GM23338 (cell line): Measurements from ENCODE around the gene LYL1. TPM values are rescaled to one million over a fixed set of nuclear protein-coding genes. Genes with fewer than 3 reads are reported as not detected.

Source experiments
- ATAC-seq: fragments of 200-7000 bp; cut with Tn5 transposase; 3 replicates; pipeline ENCODE4 v1.9.1; 2020
- DNase-seq: peaks from one replicate; pipeline ENCODE4 v3.0.0-alpha.2; 2015; ENCODE audit warnings: low spot score
- H2AFZ ChIP-seq: fragments of 200-600 bp; sonication (generic); 2 replicates; pipeline ENCODE4 v1.8.0; 2016; ENCODE audit warnings: antibody characterized with exemption, mild to moderate bottlenecking, moderate library complexity
- H3F3A ChIP-seq: fragments of 200-600 bp; sonication (generic); replicated peaks from 2 replicates; pipeline ENCODE4 v1.8.0; 2017; ENCODE audit warnings: antibody characterized with exemption, mixed run types, low read depth
- H3K27ac ChIP-seq: fragments of 200-600 bp; sonication (generic); 2 replicates; pipeline ENCODE4 v1.6.1; 2016; ENCODE audit warnings: low read depth
- H3K27me3 ChIP-seq: fragments of 200-600 bp; sonication (generic); 2 replicates; pipeline ENCODE4 v1.8.0; 2016; ENCODE audit warnings: mild to moderate bottlenecking, mixed run types, moderate library complexity; ENCODE audit not compliant: insufficient read depth
- H3K36me3 ChIP-seq: fragments of 200-600 bp; sonication (generic); 2 replicates; pipeline ENCODE4 v1.8.0; 2016; ENCODE audit warnings: mild to moderate bottlenecking; ENCODE audit not compliant: insufficient read depth
- H3K4me1 ChIP-seq: fragments of 200-600 bp; sonication (generic); 2 replicates; pipeline ENCODE4 v1.8.0; 2016; ENCODE audit warnings: mild to moderate bottlenecking, moderate library complexity; ENCODE audit not compliant: insufficient read depth
- H3K4me2 ChIP-seq: fragments of 200-600 bp; sonication (generic); 2 replicates; pipeline ENCODE4 v1.7.1; 2017; ENCODE audit warnings: mixed run types
- H3K4me3 ChIP-seq: fragments of 200-600 bp; sonication (generic); 2 replicates; pipeline ENCODE4 v1.6.1; 2016; ENCODE audit warnings: mixed run types
- H3K79me2 ChIP-seq: fragments of 200-600 bp; sonication (generic); replicated peaks from 2 replicates; pipeline ENCODE4 v1.8.0; 2017; ENCODE audit warnings: mild to moderate bottlenecking; ENCODE audit not compliant: insufficient read depth
- H3K9me2 ChIP-seq: fragments of 200-600 bp; sonication (generic); 2 replicates; pipeline ENCODE4 v1.8.0; 2017; ENCODE audit not compliant: insufficient read depth
- H4K20me1 ChIP-seq: fragments of 200-600 bp; sonication (generic); replicated peaks from 2 replicates; pipeline ENCODE4 v1.8.0; 2017; ENCODE audit warnings: mild to moderate bottlenecking; ENCODE audit not compliant: insufficient read depth
- H3K27ac Mint-ChIP-seq: 2 replicates; pipeline ENCODE4 v1.8.0; 2020; ENCODE audit warnings: inconsistent platforms, mild to moderate bottlenecking, moderate library complexity, mixed read lengths
- H3K27me3 Mint-ChIP-seq: 3 replicates; pipeline ENCODE4 v1.8.0; 2022; ENCODE audit warnings: low read depth, mild to moderate bottlenecking, moderate library complexity, mixed read lengths, inconsistent platforms; ENCODE audit not compliant: insufficient read depth, poor library complexity
- H3K36me3 Mint-ChIP-seq: 3 replicates; pipeline ENCODE4 v1.8.0; 2021; ENCODE audit warnings: low read depth, mild to moderate bottlenecking, inconsistent platforms, moderate library complexity, mixed read lengths
- H3K4me1 Mint-ChIP-seq: 3 replicates; pipeline ENCODE4 v1.8.0; 2020; ENCODE audit warnings: mild to moderate bottlenecking, inconsistent platforms, mixed read lengths
- H3K4me3 Mint-ChIP-seq: 3 replicates; pipeline ENCODE4 v1.8.0; 2021; ENCODE audit warnings: moderate library complexity, mild to moderate bottlenecking, inconsistent platforms, mixed read lengths
- H3K9me3 Mint-ChIP-seq: 3 replicates; pipeline ENCODE4 v1.8.0; 2020; ENCODE audit warnings: moderate library complexity, mild to moderate bottlenecking, inconsistent platforms, mixed read lengths
- CREB1 ChIP-seq: fragments of 250-450 bp; sonication (Bioruptor Pico); IDR thresholded peaks from 2 replicates; pipeline ENCODE4 v1.5.0; 2020; ENCODE audit warnings: low read depth, mild to moderate bottlenecking, moderate library complexity
- EZH2 ChIP-seq: fragments of 200-600 bp; sonication (generic); IDR thresholded peaks from one replicate; pipeline ENCODE4 v1.8.0; 2017; ENCODE audit warnings: antibody characterized with exemption, mild to moderate bottlenecking, low read depth; ENCODE audit not compliant: unreplicated experiment
- NANOG ChIP-seq: IDR thresholded peaks from 2 replicates; pipeline ENCODE4 v1.6.1; 2016; ENCODE audit warnings: antibody characterized with exemption, borderline replicate concordance
- POLR2AphosphoS5 ChIP-seq: IDR thresholded peaks from 2 replicates; pipeline ENCODE4 v1.6.1; 2016; ENCODE audit warnings: antibody characterized with exemption, low read depth
- ZNF114 ChIP-seq: fragments of 250-450 bp; sonication (Bioruptor Pico); IDR thresholded peaks from 2 replicates; pipeline ENCODE4 v1.5.0; 2020; ENCODE audit warnings: mild to moderate bottlenecking, moderate library complexity
- ZNF331 ChIP-seq: fragments of 250-450 bp; sonication (Bioruptor Pico); IDR thresholded peaks from 2 replicates; pipeline ENCODE4 v1.5.0; 2020; ENCODE audit warnings: low read depth, mild to moderate bottlenecking, moderate library complexity
- ZNF462 ChIP-seq: fragments of 250-450 bp; sonication (Bioruptor Pico); IDR thresholded peaks from 2 replicates; pipeline ENCODE4 v1.5.0; 2020; ENCODE audit warnings: mild to moderate bottlenecking, moderate library complexity
- polyA plus RNA-seq: library from polyadenylated mRNA; unstranded; fragments of >200 nt; fragmentation: Nextera tagmentation; extraction: Ambion mirVana; gene quantifications from 2 replicates; pipeline ENCODE4 v1.2.1, GENCODE V29; 2016
- total RNA-seq: library from RNA; depleted of rRNA; stranded (reverse); fragments of >200 nt; shearing (Covaris generic); gene quantifications from 2 replicates; pipeline ENCODE4 v1.2.3, GENCODE V29; 2014
- TF ChIP-seq, protein P1 (sequence below), 2 experiments: fragments of 200-600 bp in 1 of 2; sonication (generic) in 1 of 2; conservative IDR thresholded peaks; 2 replicates each; pipeline versions ENCODE4 v1.5.1 to v1.6.1; 2016 to 2017; ENCODE audit warnings: antibody characterized with exemption in 2 of 2, low read depth in 2 of 2, mild to moderate bottlenecking in 2 of 2, moderate library complexity in 1 of 2
- TF ChIP-seq, protein P2 (sequence below): IDR thresholded peaks from one replicate; pipeline ENCODE4 v1.6.1; 2018; ENCODE audit warnings: antibody characterized with exemption; ENCODE audit not compliant: unreplicated experiment

LYL1 gene
- total and polyA plus RNA-seq, 2 experiments from 2014 or later, result 1.2 to 2.2 TPM

GRCh38 chr19:13139633-13140311 lies 37.1 kb upstream of the LYL1 start:
- Histone ChIP-seq H3K4me1 (no peaks in the 10 kb centered on the region), H3K79me2 (peaks cover 1% of the 10 kb centered on the region; the same call in 1 of the 2 replicates), H3K27me3 (no peaks in the 10 kb centered on the region), H3F3A (0 out of 2 replicates have a peak, but pooled peaks cover 7% of the 10 kb centered on the region), H3K4me3 (no peak overlapping the region), H3K4me2 (no peak overlapping the region), H3K27ac (no peak overlapping the region), H3K9me2 (no peaks in the 10 kb centered on the region), H2AFZ (no peak overlapping the region), H4K20me1 (peaks cover 11% of the 10 kb centered on the region), H3K36me3 (peaks cover 5% of the 10 kb centered on the region; the same call in 1 of the 2 replicates)
- Mint-ChIP-seq H3K36me3 (peaks cover 56% of the 10 kb centered on the region), H3K4me1 (peaks cover 16% of the 10 kb centered on the region), H3K27me3 (peaks cover 13% of the 10 kb centered on the region), H3K4me3 (peak overlapping the region; percentile 6; the same call in 1 of the 3 replicates), H3K27ac (no peak overlapping the region; the same call in 1 of the 2 replicates), H3K9me3 (no peaks in the 10 kb centered on the region)
- peak; percentile 59 for ATAC-seq
- no peak for DNase-seq
- TF ChIP-seq ZNF114 (CRISPR knock-in tag), result no peak
- TF ChIP-seq ZNF331, result no peak
- TF ChIP-seq EZH2, result no peak
- TF ChIP-seq ZNF462 (CRISPR knock-in tag), result no peak
- no peak for TF ChIP-seq NANOG
- TF ChIP-seq, protein P1, sequence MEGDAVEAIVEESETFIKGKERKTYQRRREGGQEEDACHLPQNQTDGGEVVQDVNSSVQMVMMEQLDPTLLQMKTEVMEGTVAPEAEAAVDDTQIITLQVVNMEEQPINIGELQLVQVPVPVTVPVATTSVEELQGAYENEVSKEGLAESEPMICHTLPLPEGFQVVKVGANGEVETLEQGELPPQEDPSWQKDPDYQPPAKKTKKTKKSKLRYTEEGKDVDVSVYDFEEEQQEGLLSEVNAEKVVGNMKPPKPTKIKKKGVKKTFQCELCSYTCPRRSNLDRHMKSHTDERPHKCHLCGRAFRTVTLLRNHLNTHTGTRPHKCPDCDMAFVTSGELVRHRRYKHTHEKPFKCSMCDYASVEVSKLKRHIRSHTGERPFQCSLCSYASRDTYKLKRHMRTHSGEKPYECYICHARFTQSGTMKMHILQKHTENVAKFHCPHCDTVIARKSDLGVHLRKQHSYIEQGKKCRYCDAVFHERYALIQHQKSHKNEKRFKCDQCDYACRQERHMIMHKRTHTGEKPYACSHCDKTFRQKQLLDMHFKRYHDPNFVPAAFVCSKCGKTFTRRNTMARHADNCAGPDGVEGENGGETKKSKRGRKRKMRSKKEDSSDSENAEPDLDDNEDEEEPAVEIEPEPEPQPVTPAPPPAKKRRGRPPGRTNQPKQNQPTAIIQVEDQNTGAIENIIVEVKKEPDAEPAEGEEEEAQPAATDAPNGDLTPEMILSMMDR (conservative IDR thresholded peaks at IDR 0.05; ENCODE audit: low read depth in 2 of 2), result no peak
- TF ChIP-seq POLR2AphosphoS5, result no peak
- no peak for TF ChIP-seq CREB1 (CRISPR knock-in tag)
- TF ChIP-seq, protein P2, sequence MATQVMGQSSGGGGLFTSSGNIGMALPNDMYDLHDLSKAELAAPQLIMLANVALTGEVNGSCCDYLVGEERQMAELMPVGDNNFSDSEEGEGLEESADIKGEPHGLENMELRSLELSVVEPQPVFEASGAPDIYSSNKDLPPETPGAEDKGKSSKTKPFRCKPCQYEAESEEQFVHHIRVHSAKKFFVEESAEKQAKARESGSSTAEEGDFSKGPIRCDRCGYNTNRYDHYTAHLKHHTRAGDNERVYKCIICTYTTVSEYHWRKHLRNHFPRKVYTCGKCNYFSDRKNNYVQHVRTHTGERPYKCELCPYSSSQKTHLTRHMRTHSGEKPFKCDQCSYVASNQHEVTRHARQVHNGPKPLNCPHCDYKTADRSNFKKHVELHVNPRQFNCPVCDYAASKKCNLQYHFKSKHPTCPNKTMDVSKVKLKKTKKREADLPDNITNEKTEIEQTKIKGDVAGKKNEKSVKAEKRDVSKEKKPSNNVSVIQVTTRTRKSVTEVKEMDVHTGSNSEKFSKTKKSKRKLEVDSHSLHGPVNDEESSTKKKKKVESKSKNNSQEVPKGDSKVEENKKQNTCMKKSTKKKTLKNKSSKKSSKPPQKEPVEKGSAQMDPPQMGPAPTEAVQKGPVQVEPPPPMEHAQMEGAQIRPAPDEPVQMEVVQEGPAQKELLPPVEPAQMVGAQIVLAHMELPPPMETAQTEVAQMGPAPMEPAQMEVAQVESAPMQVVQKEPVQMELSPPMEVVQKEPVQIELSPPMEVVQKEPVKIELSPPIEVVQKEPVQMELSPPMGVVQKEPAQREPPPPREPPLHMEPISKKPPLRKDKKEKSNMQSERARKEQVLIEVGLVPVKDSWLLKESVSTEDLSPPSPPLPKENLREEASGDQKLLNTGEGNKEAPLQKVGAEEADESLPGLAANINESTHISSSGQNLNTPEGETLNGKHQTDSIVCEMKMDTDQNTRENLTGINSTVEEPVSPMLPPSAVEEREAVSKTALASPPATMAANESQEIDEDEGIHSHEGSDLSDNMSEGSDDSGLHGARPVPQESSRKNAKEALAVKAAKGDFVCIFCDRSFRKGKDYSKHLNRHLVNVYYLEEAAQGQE, result no peak
